Measurements from ENCODE around the gene MYOM3. TPM values are rescaled to one million over a fixed set of nuclear protein-coding genes. Genes with fewer than 3 reads are reported as not detected.

MYOM3 gene
- total and polyA plus RNA-seq, 2 experiments from 2014 or later, result 2.0 to 2.4 TPM

DNA sequence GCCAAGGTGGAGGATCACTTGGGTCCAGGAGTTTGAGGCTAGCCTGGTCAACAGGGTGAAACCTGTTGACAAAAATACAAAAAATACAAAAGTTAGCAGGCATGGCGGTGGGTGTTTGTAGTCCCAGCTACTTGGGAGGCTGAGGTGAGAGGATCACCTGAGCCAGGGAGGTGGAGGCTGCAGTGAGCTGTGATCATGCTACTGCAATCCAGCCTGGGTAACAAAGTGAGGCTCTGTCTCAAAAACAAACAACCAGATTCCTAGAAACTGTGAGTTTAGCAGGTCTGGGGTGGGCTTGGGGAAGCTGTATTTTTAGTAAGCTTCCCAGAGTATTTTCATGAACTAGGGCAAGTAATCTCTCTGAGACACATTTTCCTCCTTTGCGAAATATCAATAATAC, 5.2 kb upstream of the MYOM3 start:
- Histone ChIP-seq H3K27ac (peak overlapping the region; percentile 96), H3K4me2 (no peak overlapping the region), H2AFZ (no peak overlapping the region), H3K27me3 (no peaks in the 10 kb centered on the region), H3K36me3 (replicated peaks; ENCODE audit: insufficient read depth, low read depth) (no peaks in the 10 kb centered on the region), H3K9me3 (ENCODE audit: low read depth) (no peaks in the 10 kb centered on the region), H3K4me3 (no peak overlapping the region), H3K79me2 (no peaks in the 10 kb centered on the region), H3K9me2 (replicated peaks; ENCODE audit: insufficient read depth) (no peaks in the 10 kb centered on the region), H4K20me1 (ENCODE audit: insufficient read depth, poor library complexity, severe bottlenecking) (no peaks in the 10 kb centered on the region), H3K4me1 (ENCODE audit: insufficient read depth) (peaks cover 43% of the 10 kb centered on the region)
- WGBS (ENCODE audit: low lambda C conversion rate, missing lambda C conversion rate), result 88% methylated on average over 2 of the region's 2 CpGs
- TF ChIP-seq EZH2 (IDR thresholded peaks at IDR 0.05; ENCODE audit: borderline replicate concordance), result no peak
- TF ChIP-seq, protein P1, sequence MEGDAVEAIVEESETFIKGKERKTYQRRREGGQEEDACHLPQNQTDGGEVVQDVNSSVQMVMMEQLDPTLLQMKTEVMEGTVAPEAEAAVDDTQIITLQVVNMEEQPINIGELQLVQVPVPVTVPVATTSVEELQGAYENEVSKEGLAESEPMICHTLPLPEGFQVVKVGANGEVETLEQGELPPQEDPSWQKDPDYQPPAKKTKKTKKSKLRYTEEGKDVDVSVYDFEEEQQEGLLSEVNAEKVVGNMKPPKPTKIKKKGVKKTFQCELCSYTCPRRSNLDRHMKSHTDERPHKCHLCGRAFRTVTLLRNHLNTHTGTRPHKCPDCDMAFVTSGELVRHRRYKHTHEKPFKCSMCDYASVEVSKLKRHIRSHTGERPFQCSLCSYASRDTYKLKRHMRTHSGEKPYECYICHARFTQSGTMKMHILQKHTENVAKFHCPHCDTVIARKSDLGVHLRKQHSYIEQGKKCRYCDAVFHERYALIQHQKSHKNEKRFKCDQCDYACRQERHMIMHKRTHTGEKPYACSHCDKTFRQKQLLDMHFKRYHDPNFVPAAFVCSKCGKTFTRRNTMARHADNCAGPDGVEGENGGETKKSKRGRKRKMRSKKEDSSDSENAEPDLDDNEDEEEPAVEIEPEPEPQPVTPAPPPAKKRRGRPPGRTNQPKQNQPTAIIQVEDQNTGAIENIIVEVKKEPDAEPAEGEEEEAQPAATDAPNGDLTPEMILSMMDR (IDR thresholded peaks at IDR 0.05; ENCODE audit: poor library complexity), result no peak
- no peak for DNase-seq (ENCODE audit: low spot score)

DNA sequence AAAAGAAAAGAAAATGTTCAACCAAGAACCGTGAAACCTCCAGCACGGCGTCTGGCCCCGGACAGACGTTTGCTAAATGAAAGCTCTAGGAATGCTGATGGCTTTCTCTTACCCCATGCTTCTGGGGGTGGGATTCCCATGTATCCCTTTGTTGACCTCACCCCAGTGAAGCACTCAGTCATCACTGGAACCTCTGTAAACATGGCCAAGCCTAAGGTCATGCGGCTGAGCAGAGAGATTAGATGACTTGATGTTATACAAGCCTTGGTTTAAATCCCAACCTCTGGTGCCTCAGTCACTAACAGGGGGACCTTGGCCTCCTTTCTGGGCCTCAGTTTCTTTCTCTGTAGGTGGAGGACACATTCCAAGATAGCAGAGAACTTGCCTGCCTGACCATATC, 2.8 kb upstream of the MYOM3 start:
- no peak overlapping the region for H3K27ac ChIP-seq
- no peaks in the 10 kb centered on the region for H3K27me3 ChIP-seq
- H3K9me3 ChIP-seq (ENCODE audit: low read depth), result no peaks in the 10 kb centered on the region
- no peak overlapping the region for H2AFZ ChIP-seq
- H3K4me2 ChIP-seq, result no peak overlapping the region
- 75% methylated on average over 6 of the region's 6 CpGs for WGBS (ENCODE audit: low lambda C conversion rate, missing lambda C conversion rate)
- no peak for TF ChIP-seq EZH2 (IDR thresholded peaks at IDR 0.05; ENCODE audit: borderline replicate concordance)
- TF ChIP-seq, protein P1 (IDR thresholded peaks at IDR 0.05; ENCODE audit: poor library complexity), result no peak
- no peaks in the 10 kb centered on the region for H3K9me2 ChIP-seq (replicated peaks; ENCODE audit: insufficient read depth)
- no peak overlapping the region for H3K4me3 ChIP-seq
- no peaks in the 10 kb centered on the region for H4K20me1 ChIP-seq (ENCODE audit: insufficient read depth, poor library complexity, severe bottlenecking)
- H3K36me3 ChIP-seq (replicated peaks; ENCODE audit: insufficient read depth, low read depth), result no peaks in the 10 kb centered on the region
- no peaks in the 10 kb centered on the region for H3K79me2 ChIP-seq
- no peak for DNase-seq (ENCODE audit: low spot score)
- H3K4me1 ChIP-seq (ENCODE audit: insufficient read depth), result peaks cover 43% of the 10 kb centered on the region

GRCh38 chr1:24113641-24114033, 1.7 kb upstream of the MYOM3 start:
- Histone ChIP-seq H3K36me3 (replicated peaks; ENCODE audit: insufficient read depth, low read depth) (no peaks in the 10 kb centered on the region), H3K27ac (no peak overlapping the region), H3K27me3 (no peaks in the 10 kb centered on the region), H3K4me1 (ENCODE audit: insufficient read depth) (peaks cover 32% of the 10 kb centered on the region), H2AFZ (no peak overlapping the region), H3K9me2 (replicated peaks; ENCODE audit: insufficient read depth) (no peaks in the 10 kb centered on the region), H3K4me2 (no peak overlapping the region), H3K79me2 (no peaks in the 10 kb centered on the region), H3K4me3 (no peak overlapping the region), H4K20me1 (ENCODE audit: insufficient read depth, poor library complexity, severe bottlenecking) (no peaks in the 10 kb centered on the region), H3K9me3 (ENCODE audit: low read depth) (no peaks in the 10 kb centered on the region)
- 87% methylated on average over 6 of the region's 6 CpGs for WGBS (ENCODE audit: low lambda C conversion rate, missing lambda C conversion rate)
- TF ChIP-seq, protein P1 (IDR thresholded peaks at IDR 0.05; ENCODE audit: poor library complexity), result no peak
- TF ChIP-seq EZH2phosphoT487 (IDR thresholded peaks at IDR 0.05; ENCODE audit: low read depth, severe bottlenecking, unreplicated experiment), result no peak
- TF ChIP-seq EZH2 (IDR thresholded peaks at IDR 0.05; ENCODE audit: borderline replicate concordance), result no peak
- DNase-seq (ENCODE audit: low spot score), result no peak
